HEK293 (cell line): ENCODE results near the gene TRAK1.
A peak's percentile ranks its signal among the peaks of the same experiment; 100 is the strongest.

Experiments used
- CTCF ChIA-PET: fragments of 350-600 bp; formaldehyde crosslinking; extraction: SDS; loops from one replicate; lab custom pipeline; 2021; ENCODE audit warnings: antibody characterized with exemption; lab: Yijun Ruan, JAX
- POLR2A ChIA-PET: fragments of 300-600 bp; formaldehyde crosslinking; extraction: SDS; loops from one replicate; lab custom pipeline; 2020; ENCODE audit warnings: antibody characterized with exemption, inconsistent platforms; lab: Yijun Ruan, JAX
- H3K27ac ChIP-seq: fragments of 200-500 bp; sonication (Bioruptor generic); 2 replicates; pipeline ENCODE4 v1.5.1; 2014; ENCODE audit warnings: low read depth, low read length, control low read depth, inconsistent platforms; ENCODE audit errors: extremely low read depth
- H3K36me3 ChIP-seq, 2 experiments: fragments of 200-500 bp in 1 of 2; sonication (Bioruptor generic) in 1 of 2; 1 replicate in 1 of 2; 2 replicates in 1 of 2; pipeline ENCODE4 v1.5.1; 2014 to 2017; ENCODE audit warnings: inconsistent platforms in 2 of 2, low read length in 2 of 2; ENCODE audit not compliant: control insufficient read depth in 2 of 2, insufficient read depth in 1 of 2
- H3K4me1 ChIP-seq: fragments of 200-500 bp; sonication (Bioruptor generic); 2 replicates; pipeline ENCODE4 v1.5.1; 2014; ENCODE audit warnings: mild to moderate bottlenecking, low read length, inconsistent platforms; ENCODE audit not compliant: control insufficient read depth, insufficient read depth
- H3K4me3 ChIP-seq: 2 replicates; pipeline ENCODE4 v1.5.1; 2011; ENCODE audit warnings: low read depth, mild to moderate bottlenecking, control low read depth, low read length, moderate library complexity
- H3K9me3 ChIP-seq: fragments of 200-500 bp; sonication (Bioruptor generic); 2 replicates; pipeline ENCODE4 v1.5.1; 2014; ENCODE audit warnings: low read depth, low read length, inconsistent platforms; ENCODE audit not compliant: control insufficient read depth, insufficient read depth
- GFI1B ChIP-seq: fragments of 450-650 bp; formaldehyde crosslinking; IDR thresholded peaks from 2 replicates; pipeline ENCODE4 v1.5.1; 2016; ENCODE audit warnings: missing biosample characterization, missing genetic modification characterization
- KLF10 ChIP-seq: fragments of 450-650 bp; IDR thresholded peaks from 2 replicates; pipeline ENCODE4 v1.5.1; 2018; ENCODE audit warnings: missing biosample characterization, mild to moderate bottlenecking, missing genetic modification characterization
- KLF9 ChIP-seq: fragments of 450-650 bp; formaldehyde crosslinking; IDR thresholded peaks from 2 replicates; pipeline ENCODE4 v1.5.1; 2016; ENCODE audit warnings: missing biosample characterization, missing genetic modification characterization, low read depth
- SCRT2 ChIP-seq: fragments of 450-650 bp; formaldehyde crosslinking; IDR thresholded peaks from 2 replicates; pipeline ENCODE4 v1.5.1; 2016; ENCODE audit warnings: missing biosample characterization, missing genetic modification characterization
- SP2 ChIP-seq: fragments of 450-650 bp; formaldehyde crosslinking; IDR thresholded peaks from 2 replicates; pipeline ENCODE4 v1.5.1; 2016; ENCODE audit warnings: missing biosample characterization, missing genetic modification characterization
- ZNF140 ChIP-seq: fragments of 450-650 bp; formaldehyde crosslinking; IDR thresholded peaks from 2 replicates; pipeline ENCODE4 v1.5.1; 2016; ENCODE audit warnings: missing biosample characterization, missing genetic modification characterization
- ZNF146 ChIP-seq: fragments of 450-650 bp; formaldehyde crosslinking; IDR thresholded peaks from 2 replicates; pipeline ENCODE4 v1.5.1; 2016; ENCODE audit warnings: missing biosample characterization, missing genetic modification characterization
- ZNF16 ChIP-seq: fragments of 450-650 bp; formaldehyde crosslinking; IDR thresholded peaks from 2 replicates; pipeline ENCODE4 v1.5.1; 2016; ENCODE audit warnings: low read depth, missing biosample characterization, missing genetic modification characterization
- ZNF174 ChIP-seq: fragments of 450-650 bp; formaldehyde crosslinking; IDR thresholded peaks from 2 replicates; pipeline ENCODE4 v1.5.0; 2017; ENCODE audit warnings: missing biosample characterization, mild to moderate bottlenecking, missing genetic modification characterization
- ZNF19 ChIP-seq: fragments of 450-650 bp; formaldehyde crosslinking; IDR thresholded peaks from 2 replicates; pipeline ENCODE4; 2016; ENCODE audit warnings: missing biosample characterization, missing genetic modification characterization, low read depth
- ZNF423 ChIP-seq: fragments of 450-650 bp; formaldehyde crosslinking; IDR thresholded peaks from 2 replicates; pipeline ENCODE4 v1.5.1; 2016; ENCODE audit warnings: missing biosample characterization, missing genetic modification characterization
- ZNF501 ChIP-seq: fragments of 450-650 bp; formaldehyde crosslinking; IDR thresholded peaks from 2 replicates; pipeline ENCODE4 v1.5.1; 2016; ENCODE audit warnings: missing biosample characterization, missing genetic modification characterization
- ZNF529 ChIP-seq: fragments of 450-650 bp; formaldehyde crosslinking; IDR thresholded peaks from 2 replicates; pipeline ENCODE4 v1.5.1; 2017; ENCODE audit warnings: missing genetic modification characterization, missing biosample characterization; ENCODE audit not compliant: insufficient replicate concordance
- ZNF555 ChIP-seq: fragments of 450-650 bp; formaldehyde crosslinking; conservative IDR thresholded peaks from 2 replicates; pipeline ENCODE4 v1.5.1; 2017; ENCODE audit warnings: missing biosample characterization, mild to moderate bottlenecking, missing genetic modification characterization, inconsistent platforms
- ZNF629 ChIP-seq: fragments of 450-650 bp; formaldehyde crosslinking; IDR thresholded peaks from 2 replicates; pipeline ENCODE4 v1.5.1; 2017; ENCODE audit warnings: missing biosample characterization, missing genetic modification characterization
- ZNF837 ChIP-seq: fragments of 450-650 bp; formaldehyde crosslinking; IDR thresholded peaks from 2 replicates; pipeline ENCODE4 v1.5.1; 2016; ENCODE audit warnings: missing biosample characterization, missing genetic modification characterization
- ZSCAN23 ChIP-seq: fragments of 450-650 bp; formaldehyde crosslinking; IDR thresholded peaks from 2 replicates; pipeline ENCODE4 v1.5.1; 2016; ENCODE audit warnings: missing biosample characterization, missing genetic modification characterization
- TF ChIP-seq, protein P1 (sequence below): fragments of 450-650 bp; formaldehyde crosslinking; IDR thresholded peaks from 2 replicates; pipeline ENCODE4 v1.5.1; 2016; ENCODE audit warnings: missing biosample characterization, missing genetic modification characterization
- TF ChIP-seq, protein P2 (sequence below): fragments of 450-650 bp; formaldehyde crosslinking; IDR thresholded peaks from 2 replicates; pipeline ENCODE4 v1.5.1; 2016; ENCODE audit warnings: missing biosample characterization, missing genetic modification characterization
- TF ChIP-seq, protein P3 (sequence below): fragments of 450-650 bp; formaldehyde crosslinking; IDR thresholded peaks from 2 replicates; pipeline ENCODE4 v1.5.1; 2017; ENCODE audit warnings: missing biosample characterization, mild to moderate bottlenecking, missing genetic modification characterization, moderate library complexity
- TF ChIP-seq, protein P4 (sequence below): fragments of 450-650 bp; formaldehyde crosslinking; IDR thresholded peaks from 2 replicates; pipeline ENCODE4 v1.5.1; 2016; ENCODE audit warnings: missing biosample characterization, missing genetic modification characterization
- TF ChIP-seq, protein P5 (sequence below): fragments of 450-650 bp; formaldehyde crosslinking; IDR thresholded peaks from 2 replicates; pipeline ENCODE4 v1.5.0; 2017; ENCODE audit warnings: missing biosample characterization, missing genetic modification characterization, borderline replicate concordance
- TF ChIP-seq, protein P6 (sequence below): fragments of 450-650 bp; formaldehyde crosslinking; IDR thresholded peaks from 2 replicates; pipeline ENCODE4 v1.5.1; 2017; ENCODE audit warnings: missing biosample characterization, missing genetic modification characterization
- TF ChIP-seq, protein P7 (sequence below): fragments of 450-650 bp; formaldehyde crosslinking; IDR thresholded peaks from 2 replicates; pipeline ENCODE4 v1.5.1; 2016; ENCODE audit warnings: missing biosample characterization, missing genetic modification characterization

Gene TRAK1

DNA sequence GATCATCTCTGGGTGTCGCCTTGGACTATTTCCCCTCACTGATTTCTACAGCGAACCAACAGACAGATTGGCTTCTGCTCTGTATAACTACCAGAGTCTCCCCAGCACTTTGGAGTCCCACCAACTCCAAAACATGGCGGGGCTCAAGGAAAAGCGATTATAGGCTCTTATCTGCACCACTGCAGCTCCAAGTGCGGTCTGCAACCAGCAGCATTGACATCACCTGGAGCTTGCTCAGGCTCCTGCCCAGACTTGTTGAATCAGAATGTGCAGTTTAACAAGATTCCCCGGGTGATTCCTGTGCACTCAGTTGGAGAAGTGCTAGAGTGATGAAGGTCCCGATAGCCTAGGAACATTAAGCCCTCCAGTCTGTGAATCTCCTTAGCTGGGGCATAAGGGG lies 165.8 kb downstream of the TRAK1 start:
- Histone ChIP-seq H3K36me3 (no peaks in the 10 kb centered on the region), H3K4me1 (no peaks in the 10 kb centered on the region), H3K27ac (no peak overlapping the region)
- TF ChIP-seq ZNF529 (tag by site-specific recombination) (no peak), ZNF501 (no peak), ZNF629 (no peak), SCRT2 (tag by site-specific recombination) (0 out of 2 replicates have a peak, but pooled peaks have one; percentile 35)
- TF ChIP-seq, protein P1, sequence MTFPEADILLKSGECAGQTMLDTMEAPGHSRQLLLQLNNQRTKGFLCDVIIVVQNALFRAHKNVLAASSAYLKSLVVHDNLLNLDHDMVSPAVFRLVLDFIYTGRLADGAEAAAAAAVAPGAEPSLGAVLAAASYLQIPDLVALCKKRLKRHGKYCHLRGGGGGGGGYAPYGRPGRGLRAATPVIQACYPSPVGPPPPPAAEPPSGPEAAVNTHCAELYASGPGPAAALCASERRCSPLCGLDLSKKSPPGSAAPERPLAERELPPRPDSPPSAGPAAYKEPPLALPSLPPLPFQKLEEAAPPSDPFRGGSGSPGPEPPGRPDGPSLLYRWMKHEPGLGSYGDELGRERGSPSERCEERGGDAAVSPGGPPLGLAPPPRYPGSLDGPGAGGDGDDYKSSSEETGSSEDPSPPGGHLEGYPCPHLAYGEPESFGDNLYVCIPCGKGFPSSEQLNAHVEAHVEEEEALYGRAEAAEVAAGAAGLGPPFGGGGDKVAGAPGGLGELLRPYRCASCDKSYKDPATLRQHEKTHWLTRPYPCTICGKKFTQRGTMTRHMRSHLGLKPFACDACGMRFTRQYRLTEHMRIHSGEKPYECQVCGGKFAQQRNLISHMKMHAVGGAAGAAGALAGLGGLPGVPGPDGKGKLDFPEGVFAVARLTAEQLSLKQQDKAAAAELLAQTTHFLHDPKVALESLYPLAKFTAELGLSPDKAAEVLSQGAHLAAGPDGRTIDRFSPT (tag by site-specific recombination), result no peak
- TF ChIP-seq, protein P2, sequence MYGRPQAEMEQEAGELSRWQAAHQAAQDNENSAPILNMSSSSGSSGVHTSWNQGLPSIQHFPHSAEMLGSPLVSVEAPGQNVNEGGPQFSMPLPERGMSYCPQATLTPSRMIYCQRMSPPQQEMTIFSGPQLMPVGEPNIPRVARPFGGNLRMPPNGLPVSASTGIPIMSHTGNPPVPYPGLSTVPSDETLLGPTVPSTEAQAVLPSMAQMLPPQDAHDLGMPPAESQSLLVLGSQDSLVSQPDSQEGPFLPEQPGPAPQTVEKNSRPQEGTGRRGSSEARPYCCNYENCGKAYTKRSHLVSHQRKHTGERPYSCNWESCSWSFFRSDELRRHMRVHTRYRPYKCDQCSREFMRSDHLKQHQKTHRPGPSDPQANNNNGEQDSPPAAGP (tag by site-specific recombination), result no peak
- TF ChIP-seq, protein P3, sequence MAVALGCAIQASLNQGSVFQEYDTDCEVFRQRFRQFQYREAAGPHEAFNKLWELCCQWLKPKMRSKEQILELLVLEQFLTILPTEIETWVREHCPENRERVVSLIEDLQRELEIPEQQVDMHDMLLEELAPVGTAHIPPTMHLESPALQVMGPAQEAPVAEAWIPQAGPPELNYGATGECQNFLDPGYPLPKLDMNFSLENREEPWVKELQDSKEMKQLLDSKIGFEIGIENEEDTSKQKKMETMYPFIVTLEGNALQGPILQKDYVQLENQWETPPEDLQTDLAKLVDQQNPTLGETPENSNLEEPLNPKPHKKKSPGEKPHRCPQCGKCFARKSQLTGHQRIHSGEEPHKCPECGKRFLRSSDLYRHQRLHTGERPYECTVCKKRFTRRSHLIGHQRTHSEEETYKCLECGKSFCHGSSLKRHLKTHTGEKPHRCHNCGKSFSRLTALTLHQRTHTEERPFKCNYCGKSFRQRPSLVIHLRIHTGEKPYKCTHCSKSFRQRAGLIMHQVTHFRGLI (tag by site-specific recombination), result peak; percentile 98
- TF ChIP-seq, all 188 proteins: peak for 2
- ChIA-PET CTCF (interaction anchor here (0.6 kb wide), 1 partner anchor 290 kb away, joined by 3 read pairs; no protein-coding TSS in a partner anchor), POLR2A (no interaction called here)
- no peak overlapping the region for H3K4me3 ChIP-seq
- H3K9me3 ChIP-seq, result no peaks in the 10 kb centered on the region

DNA sequence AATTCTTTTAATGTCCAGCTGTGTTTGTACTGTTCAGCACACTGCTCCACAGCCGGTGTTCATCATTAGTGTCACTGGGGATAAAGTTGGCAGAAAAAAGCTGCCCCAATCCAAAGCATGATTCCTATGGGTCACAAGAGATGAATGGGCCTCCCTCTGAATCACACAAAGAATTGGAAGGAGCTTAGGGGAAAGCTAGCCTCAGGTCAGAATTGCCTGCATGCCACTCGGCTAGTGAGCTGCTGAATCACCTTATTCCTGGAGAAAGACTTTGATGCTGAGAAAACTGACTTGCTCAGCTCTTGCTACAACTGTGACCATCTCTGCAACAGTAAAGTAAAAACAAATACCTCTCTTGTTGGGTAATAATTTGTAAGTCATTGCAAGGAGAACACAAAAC lies 171.4 kb downstream of the TRAK1 start:
- POLR2A ChIA-PET, result no interaction called here
- no peak for TF ChIP-seq ZNF555
- TF ChIP-seq, protein P4, sequence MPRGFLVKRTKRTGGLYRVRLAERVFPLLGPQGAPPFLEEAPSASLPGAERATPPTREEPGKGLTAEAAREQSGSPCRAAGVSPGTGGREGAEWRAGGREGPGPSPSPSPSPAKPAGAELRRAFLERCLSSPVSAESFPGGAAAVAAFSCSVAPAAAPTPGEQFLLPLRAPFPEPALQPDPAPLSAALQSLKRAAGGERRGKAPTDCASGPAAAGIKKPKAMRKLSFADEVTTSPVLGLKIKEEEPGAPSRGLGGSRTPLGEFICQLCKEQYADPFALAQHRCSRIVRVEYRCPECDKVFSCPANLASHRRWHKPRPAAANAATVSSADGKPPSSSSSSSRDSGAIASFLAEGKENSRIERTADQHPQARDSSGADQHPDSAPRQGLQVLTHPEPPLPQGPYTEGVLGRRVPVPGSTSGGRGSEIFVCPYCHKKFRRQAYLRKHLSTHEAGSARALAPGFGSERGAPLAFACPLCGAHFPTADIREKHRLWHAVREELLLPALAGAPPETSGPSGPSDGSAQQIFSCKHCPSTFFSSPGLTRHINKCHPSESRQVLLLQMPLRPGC (tag by site-specific recombination), result no peak
- TF ChIP-seq ZNF837 (tag by site-specific recombination), result no peak
- TF ChIP-seq ZNF19 (tag by site-specific recombination), result no peak
- TF ChIP-seq KLF10 (tag by site-specific recombination), result no peak
- TF ChIP-seq KLF9, result no peak
- TF ChIP-seq GFI1B (tag by site-specific recombination), result no peak
- no peak for TF ChIP-seq ZNF146 (tag by site-specific recombination)
- TF ChIP-seq ZNF423 (tag by site-specific recombination), result no peak
- no peak for TF ChIP-seq ZNF140 (tag by site-specific recombination)
- TF ChIP-seq ZSCAN23 (tag by site-specific recombination), result no peak
- TF ChIP-seq, protein P5, sequence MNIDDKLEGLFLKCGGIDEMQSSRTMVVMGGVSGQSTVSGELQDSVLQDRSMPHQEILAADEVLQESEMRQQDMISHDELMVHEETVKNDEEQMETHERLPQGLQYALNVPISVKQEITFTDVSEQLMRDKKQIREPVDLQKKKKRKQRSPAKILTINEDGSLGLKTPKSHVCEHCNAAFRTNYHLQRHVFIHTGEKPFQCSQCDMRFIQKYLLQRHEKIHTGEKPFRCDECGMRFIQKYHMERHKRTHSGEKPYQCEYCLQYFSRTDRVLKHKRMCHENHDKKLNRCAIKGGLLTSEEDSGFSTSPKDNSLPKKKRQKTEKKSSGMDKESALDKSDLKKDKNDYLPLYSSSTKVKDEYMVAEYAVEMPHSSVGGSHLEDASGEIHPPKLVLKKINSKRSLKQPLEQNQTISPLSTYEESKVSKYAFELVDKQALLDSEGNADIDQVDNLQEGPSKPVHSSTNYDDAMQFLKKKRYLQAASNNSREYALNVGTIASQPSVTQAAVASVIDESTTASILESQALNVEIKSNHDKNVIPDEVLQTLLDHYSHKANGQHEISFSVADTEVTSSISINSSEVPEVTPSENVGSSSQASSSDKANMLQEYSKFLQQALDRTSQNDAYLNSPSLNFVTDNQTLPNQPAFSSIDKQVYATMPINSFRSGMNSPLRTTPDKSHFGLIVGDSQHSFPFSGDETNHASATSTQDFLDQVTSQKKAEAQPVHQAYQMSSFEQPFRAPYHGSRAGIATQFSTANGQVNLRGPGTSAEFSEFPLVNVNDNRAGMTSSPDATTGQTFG (tag by site-specific recombination), result no peak
- TF ChIP-seq ZNF16 (tag by site-specific recombination), result no peak
- TF ChIP-seq SP2, result no peak
- TF ChIP-seq, protein P6, sequence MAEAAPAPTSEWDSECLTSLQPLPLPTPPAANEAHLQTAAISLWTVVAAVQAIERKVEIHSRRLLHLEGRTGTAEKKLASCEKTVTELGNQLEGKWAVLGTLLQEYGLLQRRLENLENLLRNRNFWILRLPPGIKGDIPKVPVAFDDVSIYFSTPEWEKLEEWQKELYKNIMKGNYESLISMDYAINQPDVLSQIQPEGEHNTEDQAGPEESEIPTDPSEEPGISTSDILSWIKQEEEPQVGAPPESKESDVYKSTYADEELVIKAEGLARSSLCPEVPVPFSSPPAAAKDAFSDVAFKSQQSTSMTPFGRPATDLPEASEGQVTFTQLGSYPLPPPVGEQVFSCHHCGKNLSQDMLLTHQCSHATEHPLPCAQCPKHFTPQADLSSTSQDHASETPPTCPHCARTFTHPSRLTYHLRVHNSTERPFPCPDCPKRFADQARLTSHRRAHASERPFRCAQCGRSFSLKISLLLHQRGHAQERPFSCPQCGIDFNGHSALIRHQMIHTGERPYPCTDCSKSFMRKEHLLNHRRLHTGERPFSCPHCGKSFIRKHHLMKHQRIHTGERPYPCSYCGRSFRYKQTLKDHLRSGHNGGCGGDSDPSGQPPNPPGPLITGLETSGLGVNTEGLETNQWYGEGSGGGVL (tag by site-specific recombination), result no peak
- TF ChIP-seq, protein P7, sequence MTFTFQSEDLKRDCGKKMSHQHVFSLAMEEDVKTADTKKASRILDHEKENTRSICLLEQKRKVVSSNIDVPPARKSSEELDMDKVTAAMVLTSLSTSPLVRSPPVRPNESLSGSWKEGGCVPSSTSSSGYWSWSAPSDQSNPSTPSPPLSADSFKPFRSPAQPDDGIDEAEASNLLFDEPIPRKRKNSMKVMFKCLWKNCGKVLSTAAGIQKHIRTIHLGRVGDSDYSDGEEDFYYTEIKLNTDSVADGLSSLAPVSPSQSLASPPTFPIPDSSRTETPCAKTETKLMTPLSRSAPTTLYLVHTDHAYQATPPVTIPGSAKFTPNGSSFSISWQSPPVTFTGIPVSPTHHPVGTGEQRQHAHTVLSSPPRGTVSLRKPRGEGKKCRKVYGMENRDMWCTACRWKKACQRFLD (tag by site-specific recombination), result no peak
- no peak for TF ChIP-seq ZNF174 (tag by site-specific recombination)
- H3K27ac ChIP-seq, result no peak overlapping the region

More for the DNA sequence above, 171.4 kb downstream of the TRAK1 start:
- H3K4me1 ChIP-seq, result no peaks in the 10 kb centered on the region
- CTCF ChIA-PET, result interaction anchor here (0.6 to 2.7 kb wide), 2 partner anchors 15 to 83 kb away, joined by 4 to 12 read pairs; no protein-coding TSS in a partner anchor
- no peaks in the 10 kb centered on the region for H3K9me3 ChIP-seq
- no peaks in the 10 kb centered on the region for H3K36me3 ChIP-seq
- H3K4me3 ChIP-seq, result no peak overlapping the region
